Endothelial cell of umbilical vein (primary cell): Measurements from ENCODE around the gene RBM26. TPM values are rescaled to one million over a fixed set of nuclear protein-coding genes. Genes with fewer than 3 reads are reported as not detected.

Experiments used
- BruUV-seq: library from RNA; stranded (reverse); fragments of 400-500 nt; replicated peaks from 2 replicates; lab custom pipeline; 2021; lab: Mats Ljungman, UMichigan
- CTCF ChIA-PET: fragments of 300-600, 350-600 bp; sonication (Branson Sonifier 250); formaldehyde crosslinking; loops from one replicate; lab custom pipeline; 2021; ENCODE audit warnings: antibody characterized with exemption, inconsistent platforms; lab: Charles Lee
- POLR2A ChIA-PET: fragments of 300-600, 350-600 bp; sonication (Branson Sonifier 250); formaldehyde crosslinking; loops from one replicate; lab custom pipeline; 2021; ENCODE audit warnings: antibody characterized with exemption, inconsistent platforms; lab: Charles Lee
- DNase-seq: peaks from one replicate; pipeline ENCODE4 v3.0.0-alpha.2; 2011; ENCODE audit warnings: low read depth, low spot score
- FAIRE-seq: peaks from 2 replicates; lab custom pipeline; 2011; peaks lifted over from hg19 to GRCh38; lab: Jason Lieb, UNC
- H2AFZ ChIP-seq: 2 replicates; pipeline ENCODE4 v1.6.0; 2012; ENCODE audit warnings: low read depth, low read length, control low read depth, inconsistent platforms
- H3K27ac ChIP-seq: 2 replicates; pipeline ENCODE4 v1.5.1; 2011; ENCODE audit warnings: low read depth, mild to moderate bottlenecking, control low read depth, low read length, moderate library complexity; ENCODE audit not compliant: insufficient read depth
- H3K27me3 ChIP-seq, 2 experiments: 2 replicates each; pipeline versions ENCODE4 v1.6.0 to v1.6.1; 2011; ENCODE audit warnings: low read length in 2 of 2, mixed read lengths in 1 of 2; ENCODE audit not compliant: control insufficient read depth in 2 of 2, insufficient read depth in 2 of 2
- H3K36me3 ChIP-seq, 2 experiments: 2 replicates in 1 of 2; 3 replicates in 1 of 2; pipeline ENCODE4 v1.5.1; 2011; ENCODE audit warnings: low read length in 2 of 2, mild to moderate bottlenecking in 1 of 2, moderate library complexity in 1 of 2; ENCODE audit not compliant: control insufficient read depth in 2 of 2, insufficient read depth in 2 of 2; ENCODE audit errors: extremely low read depth in 1 of 2
- H3K4me1 ChIP-seq: 3 replicates; pipeline ENCODE4 v1.5.1; 2011; ENCODE audit warnings: mild to moderate bottlenecking, low read length; ENCODE audit not compliant: control insufficient read depth, insufficient read depth; ENCODE audit errors: extremely low read depth
- H3K4me2 ChIP-seq: 2 replicates; pipeline ENCODE4 v1.6.1; 2011; ENCODE audit warnings: low read length, control low read depth, mixed read lengths; ENCODE audit not compliant: insufficient read depth
- H3K4me3 ChIP-seq, 3 experiments: fragments of 200-600 bp in 1 of 3; sonication (generic), shearing (Covaris generic) in 1 of 3; replicated peaks in 1 of 3; 2 replicates each; pipeline ENCODE4 v1.5.1; 2011 to 2016; ENCODE audit warnings: control low read depth in 3 of 3, low read length in 3 of 3, mild to moderate bottlenecking in 2 of 3, inconsistent platforms in 1 of 3, low read depth in 1 of 3, moderate library complexity in 1 of 3; ENCODE audit not compliant: insufficient read depth in 1 of 3
- H3K79me2 ChIP-seq: 2 replicates; pipeline ENCODE4 v1.6.0; 2012; ENCODE audit warnings: low read length, inconsistent platforms; ENCODE audit not compliant: control insufficient read depth, insufficient read depth
- H3K9ac ChIP-seq: replicated peaks from 2 replicates; pipeline ENCODE3; 2011; ENCODE audit warnings: low read length, control low read depth; ENCODE audit not compliant: insufficient read depth; ENCODE audit errors: extremely low read depth
- H3K9me1 ChIP-seq: replicated peaks from 3 replicates; pipeline ENCODE4 v1.6.0; 2011; ENCODE audit warnings: mild to moderate bottlenecking, low read length; ENCODE audit not compliant: control insufficient read depth, insufficient read depth; ENCODE audit errors: extremely low read depth
- H3K9me3 ChIP-seq: replicated peaks from 2 replicates; pipeline ENCODE4 v1.5.1; 2012; ENCODE audit warnings: low read length, inconsistent platforms; ENCODE audit not compliant: control insufficient read depth, insufficient read depth
- H4K20me1 ChIP-seq: replicated peaks from 2 replicates; pipeline ENCODE3; 2011; ENCODE audit warnings: mild to moderate bottlenecking, low read length; ENCODE audit not compliant: control insufficient read depth, insufficient read depth; ENCODE audit errors: extremely low read depth
- EZH2 ChIP-seq: IDR thresholded peaks from 2 replicates; pipeline ENCODE4 v1.6.1; 2012; ENCODE audit warnings: borderline replicate concordance, low read depth, mild to moderate bottlenecking, moderate library complexity, low read length, inconsistent platforms; ENCODE audit not compliant: severe bottlenecking
- FOS ChIP-seq: IDR thresholded peaks from 2 replicates; pipeline ENCODE4 v1.6.1; 2011; ENCODE audit warnings: mild to moderate bottlenecking, low read length, moderate library complexity, borderline replicate concordance; ENCODE audit not compliant: insufficient read depth
- GATA2 ChIP-seq: IDR thresholded peaks from 2 replicates; pipeline ENCODE4 v1.7.0; 2011; ENCODE audit warnings: low read depth, mild to moderate bottlenecking, moderate library complexity, mixed read lengths, low read length; ENCODE audit not compliant: insufficient read length, insufficient read depth
- JUN ChIP-seq: IDR thresholded peaks from 2 replicates; pipeline ENCODE4 v1.6.1; 2011; ENCODE audit warnings: borderline replicate concordance, low read depth; ENCODE audit not compliant: insufficient read length, insufficient read depth
- MYC ChIP-seq: IDR thresholded peaks from one replicate; pipeline ENCODE4 v1.6.1; 2011; ENCODE audit warnings: mild to moderate bottlenecking, low read depth, low read length
- POLR2A ChIP-seq: IDR thresholded peaks from 2 replicates; pipeline ENCODE4 v1.6.1; 2012; ENCODE audit warnings: low read depth, mild to moderate bottlenecking, control low read depth, low read length
- POLR2AphosphoS5 ChIP-seq: IDR thresholded peaks from 2 replicates; pipeline ENCODE4 v1.6.1; 2012; ENCODE audit warnings: low read depth, mild to moderate bottlenecking, control low read depth, low read length, moderate library complexity; ENCODE audit not compliant: insufficient read depth
- dilution Hi-C: fragments of 300-500 bp; cut with MboI; formaldehyde crosslinking; loops from one replicate; pipeline ENCODE4 v1.15.0; 2019; ENCODE audit warnings: low sequenced_read_pairs; ENCODE audit not compliant: extremely low pct_ligation_motif_present
- intact Hi-C: fragments of 100-400 bp; cut with micrococcal nuclease; formaldehyde crosslinking; loops from one replicate; pipeline ENCODE4 v1.10.0; 2022
- polyA plus RNA-seq, 4 experiments: library from polyadenylated mRNA; depleted of rRNA in 3 of 4; stranded (reverse) in 3 of 4; unstranded in 1 of 4; fragments of >200 nt; gene quantifications; 2 replicates each; pipeline versions ENCODE4 v1.2.1 to v1.2.3, GENCODE V29; 2011 to 2012; ENCODE audit warnings: missing spikeins in 1 of 4
- total RNA-seq: library from RNA; stranded (reverse); gene quantifications from 2 replicates; pipeline ENCODE4 v1.2.3, GENCODE V29; 2021
- TF ChIP-seq, protein P1 (sequence below), 2 donors: IDR thresholded peaks; 1 replicate in 1 of 2; 2 replicates in 1 of 2; pipeline ENCODE4 v1.5.1; 2011; ENCODE audit warnings: low read length in 2 of 2, mild to moderate bottlenecking in 2 of 2, moderate library complexity in 2 of 2, control low read depth in 1 of 2, inconsistent platforms in 1 of 2, low read depth in 1 of 2; ENCODE audit not compliant: insufficient read depth in 1 of 2; ENCODE audit errors: extremely low read depth in 1 of 2
- TF ChIP-seq, protein P2 (sequence below): IDR thresholded peaks from 2 replicates; pipeline ENCODE4 v1.6.1; 2011; ENCODE audit not compliant: insufficient read depth, insufficient read length

RBM26 gene
- total and polyA plus RNA-seq, 2 donors (not counting 3 experiments of a cell fraction or from before 2014, with no cell fraction given): 14.8 to 54.3 TPM

DNA sequence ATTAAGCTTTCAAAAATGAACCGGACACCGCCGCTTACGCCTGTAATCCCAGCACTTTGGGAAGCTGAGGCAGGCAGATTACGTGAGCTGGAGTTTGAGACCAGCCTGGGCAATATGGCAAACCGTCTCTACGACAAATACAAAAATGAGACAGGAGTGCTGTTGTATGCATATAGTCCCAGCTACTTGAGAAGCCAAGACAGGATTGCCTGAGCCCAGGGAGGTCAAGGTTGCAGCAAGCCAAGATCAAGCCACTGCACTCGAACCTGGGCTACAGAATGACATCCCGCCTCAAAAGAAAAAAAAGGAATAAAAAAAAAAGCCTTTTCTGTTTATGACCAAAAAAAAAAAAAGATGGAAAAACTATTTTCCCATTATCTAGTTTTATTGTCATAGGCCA lies 96.4 kb downstream of the RBM26 start:
- H4K20me1 ChIP-seq: no peaks in the 10 kb centered on the region
- intact Hi-C loops (loop anchor here (5.0 kb wide), 1 partner anchor 83 kb away; no protein-coding TSS in a partner anchor), dilution Hi-C loops (no loop called here)
- H3K9me3 ChIP-seq: no peaks in the 10 kb centered on the region
- H2AFZ ChIP-seq: no peak overlapping the region
- H3K79me2 ChIP-seq: no peaks in the 10 kb centered on the region
- TF ChIP-seq, protein P1, sequence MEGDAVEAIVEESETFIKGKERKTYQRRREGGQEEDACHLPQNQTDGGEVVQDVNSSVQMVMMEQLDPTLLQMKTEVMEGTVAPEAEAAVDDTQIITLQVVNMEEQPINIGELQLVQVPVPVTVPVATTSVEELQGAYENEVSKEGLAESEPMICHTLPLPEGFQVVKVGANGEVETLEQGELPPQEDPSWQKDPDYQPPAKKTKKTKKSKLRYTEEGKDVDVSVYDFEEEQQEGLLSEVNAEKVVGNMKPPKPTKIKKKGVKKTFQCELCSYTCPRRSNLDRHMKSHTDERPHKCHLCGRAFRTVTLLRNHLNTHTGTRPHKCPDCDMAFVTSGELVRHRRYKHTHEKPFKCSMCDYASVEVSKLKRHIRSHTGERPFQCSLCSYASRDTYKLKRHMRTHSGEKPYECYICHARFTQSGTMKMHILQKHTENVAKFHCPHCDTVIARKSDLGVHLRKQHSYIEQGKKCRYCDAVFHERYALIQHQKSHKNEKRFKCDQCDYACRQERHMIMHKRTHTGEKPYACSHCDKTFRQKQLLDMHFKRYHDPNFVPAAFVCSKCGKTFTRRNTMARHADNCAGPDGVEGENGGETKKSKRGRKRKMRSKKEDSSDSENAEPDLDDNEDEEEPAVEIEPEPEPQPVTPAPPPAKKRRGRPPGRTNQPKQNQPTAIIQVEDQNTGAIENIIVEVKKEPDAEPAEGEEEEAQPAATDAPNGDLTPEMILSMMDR (IDR thresholded peaks at IDR 0.05; ENCODE audit: extremely low read depth in 1 of 2, insufficient read depth in 1 of 2, low read depth in 1 of 2, low read length in 2 of 2): no peak
- TF ChIP-seq MYC (no peak), POLR2AphosphoS5 (no peak), GATA2 (no peak), EZH2 (no peak), FOS (no peak), JUN (no peak), POLR2A (no peak)
- TF ChIP-seq, protein P2, sequence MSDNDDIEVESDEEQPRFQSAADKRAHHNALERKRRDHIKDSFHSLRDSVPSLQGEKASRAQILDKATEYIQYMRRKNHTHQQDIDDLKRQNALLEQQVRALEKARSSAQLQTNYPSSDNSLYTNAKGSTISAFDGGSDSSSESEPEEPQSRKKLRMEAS: no peak
- H3K36me3 ChIP-seq: peaks cover 0 to 2% of the 10 kb centered on the region in 2 experiments
- no peak overlapping the region for H3K9ac ChIP-seq
- no peaks in the 10 kb centered on the region for H3K9me1 ChIP-seq
- no peak overlapping the region for H3K4me2 ChIP-seq
- CTCF ChIA-PET: interaction anchor here (0.7 kb wide), 1 partner anchor 1173 kb away, joined by 3 read pairs; no protein-coding TSS in a partner anchor
- POLR2A ChIA-PET: no interaction called here
- H3K4me1 ChIP-seq: peaks cover 15% of the 10 kb centered on the region
- no peak overlapping the region for H3K4me3 ChIP-seq
- DNase-seq (no peak), FAIRE-seq (no peak)
- H3K27ac ChIP-seq: no peak overlapping the region
- no TSS peak for BruUV-seq
- H3K27me3 ChIP-seq: peaks cover 3 to 7% of the 10 kb centered on the region in 2 experiments
